ENCODE data around the gene KRTCAP3. TPM values are rescaled to one million over a fixed set of nuclear protein-coding genes. Genes with fewer than 3 reads are reported as not detected.

The KRTCAP3 gene
- total RNA-seq, 2 donors from 2014 or later = 27.0 to 29.7 TPM

- Histone ChIP-seq H3K4me3 (ENCODE audit: low read length) (no peak overlapping the region), H3K4me1 (ENCODE audit: control insufficient read depth, insufficient read depth, low read length) (no peaks in the 10 kb centered on the region), H3K27me3 (ENCODE audit: control insufficient read depth, insufficient read depth, low read length, poor library complexity, severe bottlenecking) (no peaks in the 10 kb centered on the region), H3K27ac (ENCODE audit: low read depth, low read length) (no peak overlapping the region), H3K9me3 (ENCODE audit: control insufficient read depth, low read length) (no peaks in the 10 kb centered on the region), H3K36me3 (ENCODE audit: control insufficient read depth, insufficient read depth, low read length) (peaks cover 35% of the 10 kb centered on the region), H3K9ac (ENCODE audit: extremely low read depth, low read length, poor library complexity, severe bottlenecking) (no peak overlapping the region)
- no peak for DNase-seq
- 90 to 96% methylated on average over 2 to 5 of the region's 5 CpGs for WGBS, 2 experiments (ENCODE audit: insufficient coverage in 1 of 2, insufficient read length in 1 of 2)
- no peak for TF ChIP-seq CTCF (conservative IDR thresholded peaks at IDR 0.05)
- Mint-ChIP-seq H3K27me3 (ENCODE audit: insufficient read depth) (no peaks in the 10 kb centered on the region), H3K36me3 (ENCODE audit: low read depth) (peaks cover 20% of the 10 kb centered on the region), H3K4me1 (peaks cover 3% of the 10 kb centered on the region), H3K4me3 (no peak overlapping the region), H3K9me3 (no peaks in the 10 kb centered on the region), H3K27ac (peak overlapping the region; percentile 58)
Measured at GRCh38 chr2:27398962-27399361, 43.2 kb upstream of the KRTCAP3 start.

- Mint-ChIP-seq H3K4me3 (no peak overlapping the region), H3K27ac (no peak overlapping the region), H3K36me3 (ENCODE audit: low read depth) (peaks cover 25% of the 10 kb centered on the region), H3K4me1 (peaks cover 3% of the 10 kb centered on the region), H3K27me3 (ENCODE audit: insufficient read depth) (no peaks in the 10 kb centered on the region), H3K9me3 (no peaks in the 10 kb centered on the region)
- H3K4me3 ChIP-seq (ENCODE audit: low read length) = no peak overlapping the region
- H3K36me3 ChIP-seq (ENCODE audit: control insufficient read depth, insufficient read depth, low read length) = peaks cover 41% of the 10 kb centered on the region
- no peak for TF ChIP-seq CTCF (conservative IDR thresholded peaks at IDR 0.05)
- DNase-seq = no peak
- 92 to 94% methylated on average over 2 of the region's 2 CpGs for WGBS, 2 experiments (ENCODE audit: insufficient coverage in 1 of 2, insufficient read length in 1 of 2)
- no peaks in the 10 kb centered on the region for H3K9me3 ChIP-seq (ENCODE audit: control insufficient read depth, low read length)
- H3K4me1 ChIP-seq (ENCODE audit: control insufficient read depth, insufficient read depth, low read length) = no peaks in the 10 kb centered on the region
- no peaks in the 10 kb centered on the region for H3K27me3 ChIP-seq (ENCODE audit: control insufficient read depth, insufficient read depth, low read length, poor library complexity, severe bottlenecking)
- H3K9ac ChIP-seq (ENCODE audit: extremely low read depth, low read length, poor library complexity, severe bottlenecking) = no peak overlapping the region
- H3K27ac ChIP-seq (ENCODE audit: low read depth, low read length) = no peak overlapping the region
Measured at GRCh38 chr2:27400348-27401135, 41.6 kb upstream of the KRTCAP3 start.

GRCh38 chr2:27407798-27408491, 34.2 kb upstream of the KRTCAP3 start:
- Histone ChIP-seq H3K4me3 (ENCODE audit: low read length) (peak overlapping the region; percentile 94), H3K27me3 (ENCODE audit: control insufficient read depth, insufficient read depth, low read length, poor library complexity, severe bottlenecking) (peaks cover 9% of the 10 kb centered on the region), H3K27ac (ENCODE audit: low read depth, low read length) (no peak overlapping the region), H3K36me3 (ENCODE audit: control insufficient read depth, insufficient read depth, low read length) (peaks cover 21% of the 10 kb centered on the region), H3K9me3 (ENCODE audit: control insufficient read depth, low read length) (no peaks in the 10 kb centered on the region), H3K9ac (ENCODE audit: extremely low read depth, low read length, poor library complexity, severe bottlenecking) (peak overlapping the region; percentile 80), H3K4me1 (ENCODE audit: control insufficient read depth, insufficient read depth, low read length) (no peaks in the 10 kb centered on the region)
- H3K4me1 Mint-ChIP-seq = peaks cover 12% of the 10 kb centered on the region
- H3K9me3 Mint-ChIP-seq = peaks cover 7% of the 10 kb centered on the region
- peak overlapping the region; percentile 78 for H3K4me3 Mint-ChIP-seq
- peaks cover under 1% of the 10 kb centered on the region for H3K27me3 Mint-ChIP-seq (ENCODE audit: insufficient read depth)
- TF ChIP-seq CTCF (conservative IDR thresholded peaks at IDR 0.05) = peak; percentile 83
- DNase-seq = peak; percentile 80
- WGBS, 2 experiments (ENCODE audit: insufficient coverage in 1 of 2, insufficient read length in 1 of 2) = 44 to 53% methylated on average over 10 to 15 of the region's 16 CpGs
- peaks cover 26% of the 10 kb centered on the region for H3K36me3 Mint-ChIP-seq (ENCODE audit: low read depth)
- peak overlapping the region; percentile 83 for H3K27ac Mint-ChIP-seq
